ENCODE measurements around the gene ADGRF1.
"Not testable (repeated sequence)": the region's sequence is repeated elsewhere in the genome, so short reads cannot be mapped to it uniquely, and the experiment has no call there.

The ADGRF1 gene

GRCh38 chr6:47022191-47022590 is 19.9 kb downstream of the ADGRF1 start:
- no peak for DNase-seq (ENCODE audit: low spot score)

- no peak for DNase-seq (ENCODE audit: low spot score)
Measured at GRCh38 chr6:47019941-47020340, 22.2 kb downstream of the ADGRF1 start.

- DNase-seq (ENCODE audit: low spot score) = no peak
Measured at GRCh38 chr6:47016909-47017308, 25.2 kb downstream of the ADGRF1 start.

- DNase-seq (ENCODE audit: low spot score) = no peak
Measured at GRCh38 chr6:47016261-47016660, 25.9 kb downstream of the ADGRF1 start.

GRCh38 chr6:47014401-47014800 is 27.7 kb downstream of the ADGRF1 start:
- no peak for DNase-seq (ENCODE audit: low spot score)

- no peak for DNase-seq (ENCODE audit: low spot score)
Measured at GRCh38 chr6:47009583-47009982, 32.5 kb downstream of the ADGRF1 start.

- DNase-seq (ENCODE audit: low spot score) = no peak
Measured at GRCh38 chr6:47008397-47008763, 33.8 kb downstream of the ADGRF1 start.

GRCh38 chr6:47007657-47008396 is 34.3 kb downstream of the ADGRF1 start:
- no peak for DNase-seq (ENCODE audit: low spot score)

GRCh38 chr6:47005486-47005885 is 36.6 kb downstream of the ADGRF1 start:
- DNase-seq (ENCODE audit: low spot score) = no peak

- DNase-seq (ENCODE audit: low spot score) = no peak
Measured at GRCh38 chr6:47004463-47004862, 37.7 kb downstream of the ADGRF1 start.

GRCh38 chr6:47000842-47001241 is 41.3 kb downstream of the ADGRF1 start:
- no peak for DNase-seq (ENCODE audit: low spot score)

GRCh38 chr6:46998436-46999017 is 43.6 kb downstream of the ADGRF1 start:
- no peak for DNase-seq (ENCODE audit: low spot score)

GRCh38 chr6:46997646-46998045 is 44.5 kb downstream of the ADGRF1 start:
- DNase-seq (ENCODE audit: low spot score) = no peak

- no peak for DNase-seq (ENCODE audit: low spot score)
Measured at GRCh38 chr6:46996860-46997641, 45.1 kb downstream of the ADGRF1 start.

GRCh38 chr6:46994933-46995332 is 47.2 kb downstream of the ADGRF1 start:
- no peak for DNase-seq (ENCODE audit: low spot score)

- peak; percentile 78 for DNase-seq (ENCODE audit: low spot score)
Measured at GRCh38 chr6:46993846-46994245, 48.3 kb downstream of the ADGRF1 start.

- not testable (repeated sequence) for DNase-seq (ENCODE audit: low spot score)
Measured at GRCh38 chr6:46992391-46992790, 49.7 kb downstream of the ADGRF1 start.

- DNase-seq (ENCODE audit: low spot score) = peak; percentile 41
Measured at GRCh38 chr6:46990818-46991510, 51.2 kb downstream of the ADGRF1 start.

- DNase-seq (ENCODE audit: low spot score) = no peak
Measured at GRCh38 chr6:46990031-46990644, 52.0 kb downstream of the ADGRF1 start.

- no peak for DNase-seq (ENCODE audit: low spot score)
Measured at GRCh38 chr6:46989398-46989797, 52.7 kb downstream of the ADGRF1 start.

GRCh38 chr6:46985943-46986342 is 56.2 kb downstream of the ADGRF1 start:
- DNase-seq (ENCODE audit: low spot score) = no peak

GRCh38 chr6:46983007-46983411 is 59.1 kb downstream of the ADGRF1 start:
- peak; percentile 22 for DNase-seq (ENCODE audit: low spot score)

All from AG20443 (cell line).